GM12878 (cell line): ENCODE results near the gene ART5.

ENCODE experiments used
- ATF7 ChIP-seq: fragments of 450-650 bp; IDR thresholded peaks from 2 replicates; pipeline ENCODE4 v1.6.1; 2016; ENCODE audit warnings: low read depth, mild to moderate bottlenecking
- BACH1 ChIP-seq: fragments of 450-650 bp; IDR thresholded peaks from 2 replicates; pipeline ENCODE4 v1.6.1; 2017; ENCODE audit warnings: mild to moderate bottlenecking, borderline replicate concordance
- CEBPB ChIP-seq, 2 experiments: fragments of 150-350 bp in 1 of 2; IDR thresholded peaks; 2 replicates each; pipeline ENCODE4 v1.6.1; 2012 to 2014; ENCODE audit warnings: low read depth in 2 of 2, low read length in 2 of 2, borderline replicate concordance in 1 of 2, inconsistent platforms in 1 of 2
- CTCF ChIP-seq, 3 experiments: IDR thresholded peaks in 2 of 3; conservative IDR thresholded peaks in 1 of 3; 2 replicates each; pipeline ENCODE4 v1.5.1; 2011; ENCODE audit warnings: low read depth in 3 of 3, low read length in 3 of 3, mild to moderate bottlenecking in 3 of 3, control low read depth in 2 of 3, moderate library complexity in 2 of 3, inconsistent platforms in 1 of 3, mixed read lengths in 1 of 3; ENCODE audit not compliant: control insufficient read depth in 2 of 3, insufficient read depth in 1 of 3; ENCODE audit errors: extremely low read depth in 1 of 3
- FOXM1 ChIP-seq: IDR thresholded peaks from 2 replicates; pipeline ENCODE4 v1.6.1; 2012; ENCODE audit warnings: low read depth, mild to moderate bottlenecking, inconsistent platforms, low read length, moderate library complexity
- NBN ChIP-seq: fragments of 450-650 bp; IDR thresholded peaks from 2 replicates; pipeline ENCODE4 v1.6.1; 2016
- NFIC ChIP-seq: IDR thresholded peaks from 2 replicates; pipeline ENCODE4 v1.6.1; 2012; ENCODE audit warnings: low read depth, mild to moderate bottlenecking, inconsistent platforms, low read length, moderate library complexity
- NFYB ChIP-seq: IDR thresholded peaks from 2 replicates; pipeline ENCODE4 v1.6.1; 2011; ENCODE audit warnings: low read depth, mild to moderate bottlenecking, low read length, improper control_type of control experiment, moderate library complexity; ENCODE audit not compliant: insufficient read depth
- NRF1 ChIP-seq: conservative IDR thresholded peaks from 2 replicates; pipeline ENCODE4 v1.6.1; 2011; ENCODE audit warnings: mild to moderate bottlenecking, low read depth, low read length, improper control_type of control experiment
- RAD21 ChIP-seq: IDR thresholded peaks from 2 replicates; pipeline ENCODE4 v1.6.1; 2011; ENCODE audit warnings: mild to moderate bottlenecking, low read depth, low read length, moderate library complexity; ENCODE audit not compliant: insufficient read depth
- RCOR1 ChIP-seq: conservative IDR thresholded peaks from 2 replicates; pipeline ENCODE4 v1.6.1; 2012; ENCODE audit warnings: low read depth, low read length, improper control_type of control experiment
- SMC3 ChIP-seq: IDR thresholded peaks from 2 replicates; pipeline ENCODE4 v1.6.1; 2011; ENCODE audit warnings: low read length, improper control_type of control experiment, borderline replicate concordance

GRCh38 chr11:3637201-3637600 lies 4.6 kb downstream of the ART5 start:
- TF ChIP-seq RAD21 (no peak), BACH1 (no peak), CEBPB (IDR thresholded peaks at IDR 0.05; ENCODE audit: borderline replicate concordance in 1 of 2, low read depth in 2 of 2, low read length in 2 of 2) (no peak), NRF1 (no peak), FOXM1 (no peak), SMC3 (no peak), CTCF (IDR thresholded peaks at IDR 0.05 in 2 of 3, conservative IDR thresholded peaks at IDR 0.05 in 1 of 3; ENCODE audit: control insufficient read depth in 2 of 3, extremely low read depth in 1 of 3, insufficient read depth in 1 of 3, low read depth in 3 of 3, low read length in 3 of 3) (no peak), NFIC (no peak), NFYB (no peak), NBN (no peak), ATF7 (no peak), RCOR1 (no peak)
